A549 (cell line): ENCODE measurements around the gene MNS1. TPM values are rescaled to one million over a fixed set of nuclear protein-coding genes. Genes with fewer than 3 reads are reported as not detected.

Source experiments
- ATAC-seq, 2 experiments: fragments of 200-7000 bp in 1 of 2; fragments of >200 bp in 1 of 2; cut with Nextera tagmentation in 1 of 2; cut with Tn5 transposase in 1 of 2; 3 replicates each; pipeline versions ENCODE4 v1.8.0 to v1.9.1; 2018 to 2020; ENCODE audit warnings: mild to moderate bottlenecking in 1 of 2, moderate library complexity in 1 of 2
- CTCF ChIA-PET: fragments of 300-600 bp; sonication (Branson Sonifier 250); formaldehyde crosslinking; extraction: SDS; loops from one replicate; lab custom pipeline; 2021; ENCODE audit warnings: antibody characterized with exemption, inconsistent platforms; lab: Yijun Ruan, JAX
- POLR2A ChIA-PET: fragments of 350-600 bp; formaldehyde crosslinking; extraction: SDS; loops from one replicate; lab custom pipeline; 2021; ENCODE audit warnings: antibody characterized with exemption, inconsistent platforms; lab: Yijun Ruan, JAX
- DNase-seq, 2 experiments: peaks; one replicate each; pipeline versions ENCODE4 v3.0.0 to v3.0.0-alpha.2; 2011 to 2016; ENCODE audit warnings: low read depth in 1 of 2, low spot score in 1 of 2
- FAIRE-seq: peaks from 2 replicates; lab custom pipeline; 2011; peaks lifted over from hg19 to GRCh38; lab: Jason Lieb, UNC
- H3K27ac ChIP-seq, 2 experiments: fragments of >200 bp; sonication (Bioruptor Twin); formaldehyde crosslinking; 3 replicates each; pipeline ENCODE4 v1.5.1; 2016 to 2017
- H3K4me1 ChIP-seq: fragments of >200 bp; sonication (Bioruptor Twin); formaldehyde crosslinking; 3 replicates; pipeline ENCODE4 v1.6.1; 2016
- H3K4me2 ChIP-seq: fragments of >200 bp; sonication (Bioruptor Twin); formaldehyde crosslinking; 3 replicates; pipeline ENCODE4 v1.6.1; 2016
- H3K4me3 ChIP-seq: fragments of >200 bp; sonication (Bioruptor Twin); formaldehyde crosslinking; 3 replicates; pipeline ENCODE4 v1.5.1; 2016
- H3K9me3 ChIP-seq: fragments of >200 bp; sonication (Bioruptor Twin); formaldehyde crosslinking; 3 replicates; pipeline ENCODE4 v1.6.1; 2016
- ATOH8 ChIP-seq: fragments of 250-450 bp; sonication (Bioruptor Pico); IDR thresholded peaks from 2 replicates; pipeline ENCODE4 v1.5.0; 2020; ENCODE audit warnings: low read depth, mild to moderate bottlenecking, moderate library complexity
- BHLHE40 ChIP-seq: IDR thresholded peaks from 2 replicates; pipeline ENCODE4 v1.6.1; 2012; ENCODE audit warnings: low read depth, low read length, inconsistent platforms
- CEBPB ChIP-seq, 2 experiments: fragments of >200 bp in 1 of 2; sonication (Bioruptor Twin) in 1 of 2; formaldehyde crosslinking in 1 of 2; IDR thresholded peaks; 2 replicates each; pipeline ENCODE4 v1.6.1; 2012 to 2016
- CHD2 ChIP-seq: fragments of 150-350 bp; IDR thresholded peaks from 2 replicates; pipeline ENCODE4 v1.6.1; 2014; ENCODE audit warnings: low read length; ENCODE audit not compliant: partially characterized antibody
- E2F6 ChIP-seq: IDR thresholded peaks from 2 replicates; pipeline ENCODE4 v1.6.1; 2012; ENCODE audit warnings: low read depth, borderline replicate concordance
- EHF ChIP-seq: fragments of 250-450 bp; sonication (Bioruptor Pico); IDR thresholded peaks from 2 replicates; pipeline ENCODE4 v1.5.0; 2020; ENCODE audit warnings: mild to moderate bottlenecking
- EHMT2 ChIP-seq: fragments of 200-600 bp; sonication (generic); IDR thresholded peaks from 2 replicates; pipeline ENCODE4 v1.6.1; 2016; ENCODE audit warnings: antibody characterized with exemption, low read depth, mild to moderate bottlenecking, moderate library complexity
- ELK1 ChIP-seq: fragments of 150-350 bp; IDR thresholded peaks from 2 replicates; pipeline ENCODE4 v1.6.1; 2014; ENCODE audit warnings: low read depth, mild to moderate bottlenecking, low read length
- EP300 ChIP-seq, 2 experiments: fragments of >200 bp; sonication (Bioruptor Twin); formaldehyde crosslinking; IDR thresholded peaks; 2 replicates in 1 of 2; 3 replicates in 1 of 2; pipeline ENCODE4 v1.6.1; 2016 to 2017
- ESRRA ChIP-seq: fragments of 150-350 bp; IDR thresholded peaks from 2 replicates; pipeline ENCODE4 v1.6.1; 2014; ENCODE audit warnings: mild to moderate bottlenecking, low read length, borderline replicate concordance
- GATA3 ChIP-seq: IDR thresholded peaks from 2 replicates; pipeline ENCODE4 v1.6.1; 2012; ENCODE audit warnings: borderline replicate concordance
- HOXB13 ChIP-seq: fragments of 250-450 bp; sonication (Bioruptor Pico); IDR thresholded peaks from 2 replicates; pipeline ENCODE4 v1.5.0; 2020; ENCODE audit warnings: low read depth, mild to moderate bottlenecking, moderate library complexity
- JUN ChIP-seq, 2 experiments: fragments of >200 bp; sonication (Bioruptor Twin); formaldehyde crosslinking; IDR thresholded peaks; 2 replicates in 1 of 2; 3 replicates in 1 of 2; pipeline ENCODE4 v1.6.1; 2016 to 2017
- KDM5A ChIP-seq: fragments of 200-600 bp; sonication (generic); IDR thresholded peaks from 2 replicates; pipeline ENCODE4 v1.6.1; 2016; ENCODE audit warnings: antibody characterized with exemption, mild to moderate bottlenecking
- MAX ChIP-seq: IDR thresholded peaks from 2 replicates; pipeline ENCODE4 v1.6.1; 2012
- RAD21 ChIP-seq, 2 experiments: fragments of >200 bp in 1 of 2; sonication (Bioruptor Twin) in 1 of 2; formaldehyde crosslinking in 1 of 2; IDR thresholded peaks in 1 of 2; conservative IDR thresholded peaks in 1 of 2; 2 replicates in 1 of 2; 3 replicates in 1 of 2; pipeline ENCODE4 v1.6.1; 2012 to 2018; ENCODE audit warnings: inconsistent platforms in 1 of 2
- RFX5 ChIP-seq: fragments of 450-650 bp; IDR thresholded peaks from 2 replicates; pipeline ENCODE4 v1.7.1; 2014; ENCODE audit warnings: antibody characterized with exemption, mild to moderate bottlenecking, moderate library complexity
- SREBF2 ChIP-seq: fragments of 450-650 bp; IDR thresholded peaks from 2 replicates; pipeline ENCODE4 v1.6.1; 2014; ENCODE audit warnings: mild to moderate bottlenecking, moderate library complexity
- TFCP2L1 ChIP-seq: fragments of 250-450 bp; sonication (Bioruptor Pico); IDR thresholded peaks from 2 replicates; pipeline ENCODE4 v1.5.0; 2021; ENCODE audit warnings: mild to moderate bottlenecking
- TP53 ChIP-seq: fragments of 250-450 bp; sonication (Bioruptor Pico); IDR thresholded peaks from 2 replicates; pipeline ENCODE4 v1.5.0; 2021; ENCODE audit warnings: mild to moderate bottlenecking, moderate library complexity
- USF2 ChIP-seq: fragments of 450-650 bp; IDR thresholded peaks from 2 replicates; pipeline ENCODE4 v1.6.1; 2014; ENCODE audit warnings: antibody characterized with exemption
- ZSCAN20 ChIP-seq: fragments of 250-450 bp; sonication (Bioruptor Pico); IDR thresholded peaks from 2 replicates; pipeline ENCODE4 v1.8.0; 2022; ENCODE audit warnings: mild to moderate bottlenecking, moderate library complexity
- WGBS: methylation state at CpG from one replicate; pipeline ENCODE4 v1.1.6; 2017; ENCODE audit errors: missing lambda C conversion rate; 5-methylcytosine and 5-hydroxymethylcytosine counted together
- polyA plus RNA-seq, 4 experiments: library from polyadenylated mRNA; depleted of rRNA in 3 of 4; stranded (reverse); fragments of >200 nt; fragmentation: RNase III in 1 of 4; extraction: RNeasy Plus Mini Kit Qiagen cat#74134 plus additional on column Dnase treatment in 1 of 4; gene quantifications; 2 replicates in 3 of 4; 3 replicates in 1 of 4; pipeline ENCODE4 v1.2.3, GENCODE V29; 2011 to 2017

Gene MNS1
- polyA plus RNA-seq, 2 of the 4 experiments (the other 2 are of a cell fraction), result 4.4 to 5.2 TPM

- FAIRE-seq, result no peak
- no peak overlapping the region for H3K27ac ChIP-seq
- ChIA-PET CTCF (interaction anchor here (0.6 kb wide), 1 partner anchor 738 kb away, joined by 4 read pairs; no protein-coding TSS in a partner anchor), POLR2A (no interaction called here)
- no peak for DNase-seq
- TF ChIP-seq SREBF2 (no peak), RFX5 (peak; percentile 62; the same call in 1 of the 2 replicates)
- H3K9me3 ChIP-seq, result peaks cover 3% of the 10 kb centered on the region; the same call in 1 of the 3 replicates
- ATAC-seq, result no peak
- no peaks in the 10 kb centered on the region for H3K4me1 ChIP-seq
- H3K4me3 ChIP-seq, result no peak overlapping the region
- H3K4me2 ChIP-seq, result no peak overlapping the region
Observed at GRCh38 chr15:56475351-56475750, 10.4 kb upstream of the MNS1 start.

- POLR2A ChIA-PET, result no interaction called here
- TF ChIP-seq BHLHE40 (no peak), EP300 (IDR thresholded peaks at IDR 0.05) (no peak)
- no peak for ATAC-seq
- CTCF ChIA-PET, result no interaction called here
- Histone ChIP-seq H3K4me1 (no peaks in the 10 kb centered on the region), H3K27ac (no peak overlapping the region), H3K4me3 (no peak overlapping the region), H3K9me3 (peaks cover 3% of the 10 kb centered on the region; the same call in 1 of the 3 replicates), H3K4me2 (no peak overlapping the region)
- WGBS, result 32% methylated on average over 1 of the region's 1 CpG
- no peak for DNase-seq
- no peak for FAIRE-seq
Observed at GRCh38 chr15:56473017-56473416, 8.1 kb upstream of the MNS1 start.

GRCh38 chr15:56472278-56472677, 7.3 kb upstream of the MNS1 start:
- no peak for FAIRE-seq
- CTCF ChIA-PET, result no interaction called here

GRCh38 chr15:56471440-56472069, 6.6 kb upstream of the MNS1 start:
- Histone ChIP-seq H3K4me3 (no peak overlapping the region), H3K27ac (no peak overlapping the region), H3K9me3 (no peaks in the 10 kb centered on the region), H3K4me2 (no peak overlapping the region), H3K4me1 (no peaks in the 10 kb centered on the region)
- ATAC-seq, result no peak
- no peak for DNase-seq
- ChIA-PET CTCF (no interaction called here), POLR2A (no interaction called here)
- TF ChIP-seq USF2 (no peak), TFCP2L1 (CRISPR knock-in tag) (no peak), EHF (CRISPR knock-in tag) (no peak)
- no peak for FAIRE-seq
- 42% methylated on average over 5 of the region's 5 CpGs for WGBS

More at GRCh38 chr15:56472278-56472677, 7.3 kb upstream of the MNS1 start:
- Histone ChIP-seq H3K4me3 (no peak overlapping the region), H3K9me3 (no peaks in the 10 kb centered on the region), H3K4me1 (no peaks in the 10 kb centered on the region), H3K4me2 (no peak overlapping the region), H3K27ac (no peak overlapping the region)
- 59% methylated on average over 2 of the region's 2 CpGs for WGBS
- POLR2A ChIA-PET, result no interaction called here
- ATAC-seq, result peak; percentile 26 to 36; a peak in 2 of 6 replicates
- TF ChIP-seq TP53, result no peak
- TF ChIP-seq E2F6, result no peak
- no peak for TF ChIP-seq ATOH8
- no peak for TF ChIP-seq ELK1
- no peak for TF ChIP-seq EHMT2
- no peak for TF ChIP-seq KDM5A
- no peak for TF ChIP-seq ZSCAN20 (CRISPR knock-in tag)
- no peak for TF ChIP-seq RAD21 (conservative IDR thresholded peaks at IDR 0.05 in 1 of 2, IDR thresholded peaks at IDR 0.05 in 1 of 2)
- no peak for TF ChIP-seq HOXB13
- no peak for TF ChIP-seq CEBPB (IDR thresholded peaks at IDR 0.05)
- no peak for TF ChIP-seq MAX
- no peak for TF ChIP-seq CHD2
- TF ChIP-seq JUN (IDR thresholded peaks at IDR 0.05), result no peak
- no peak for TF ChIP-seq GATA3
- no peak for TF ChIP-seq ESRRA
- DNase-seq, result no peak
